HepG2 (cell line): ENCODE data around the gene TNFRSF18. TPM values are rescaled to one million over a fixed set of nuclear protein-coding genes. Genes with fewer than 3 reads are reported as not detected.

Source experiments
- GATA4 ChIP-seq: sonication (generic); IDR thresholded peaks from 2 replicates; pipeline ENCODE4 v1.6.1; 2016; ENCODE audit warnings: antibody characterized with exemption, low read depth, borderline replicate concordance
- NFYC ChIP-seq: IDR thresholded peaks from 2 replicates; pipeline ENCODE4 v1.6.1; 2016; ENCODE audit warnings: missing genetic modification reagents, missing compliant biosample characterization
- PHF20 ChIP-seq: sonication (generic); formaldehyde crosslinking; IDR thresholded peaks from 2 replicates; pipeline ENCODE4 v1.5.0; 2020; ENCODE audit warnings: mild to moderate bottlenecking, missing genetic modification reagents
- RARA ChIP-seq: IDR thresholded peaks from 2 replicates; pipeline ENCODE4 v1.6.1; 2016; ENCODE audit warnings: missing genetic modification reagents, missing compliant biosample characterization
- RERE ChIP-seq: IDR thresholded peaks from 2 replicates; pipeline ENCODE4 v1.6.1; 2016; ENCODE audit warnings: low read depth, missing genetic modification reagents, missing compliant biosample characterization
- ZMYM4 ChIP-seq: sonication (generic); formaldehyde crosslinking; IDR thresholded peaks from 2 replicates; pipeline ENCODE4 v1.8.1; 2023; ENCODE audit warnings: mild to moderate bottlenecking, missing genetic modification reagents
- ZNF121 ChIP-seq: sonication (generic); formaldehyde crosslinking; IDR thresholded peaks from 2 replicates; pipeline ENCODE4 v1.5.0; 2020; ENCODE audit warnings: mild to moderate bottlenecking, missing genetic modification reagents
- polyA plus RNA-seq, 8 experiments: library from polyadenylated mRNA; depleted of rRNA in 3 of 8; stranded (reverse) in 7 of 8; unstranded in 1 of 8; fragments of >200 nt; fragmentation: Illumina TruSeq in 4 of 8; extraction: Trizol in 4 of 8; gene quantifications; 2 replicates each; pipeline versions ENCODE4 v1.2.1 to v1.2.3, GENCODE V29; 2011 to 2016; ENCODE audit warnings: low read depth in 4 of 8, missing spikeins in 1 of 8, mixed read lengths in 1 of 8; ENCODE audit not compliant: insufficient read depth in 1 of 8
- total RNA-seq, 5 experiments: library from RNA; depleted of rRNA; stranded (reverse); fragments of >200 nt; fragmentation: Illumina TruSeq; extraction: Trizol; gene quantifications; 2 replicates each; pipeline ENCODE4 v1.2.3, GENCODE V29; 2016; ENCODE audit warnings: low read depth in 1 of 5
- TF ChIP-seq, protein P1 (sequence below): sonication (generic); formaldehyde crosslinking; IDR thresholded peaks from 2 replicates; pipeline ENCODE4 v1.4.0; 2020; ENCODE audit warnings: missing genetic modification reagents, borderline replicate concordance
- TF ChIP-seq, protein P2 (sequence below): sonication (generic); formaldehyde crosslinking; IDR thresholded peaks from 2 replicates; pipeline ENCODE4 v1.9.0; 2021; ENCODE audit warnings: missing genetic modification reagents, borderline replicate concordance
- TF ChIP-seq, protein P3 (sequence below): sonication (generic); formaldehyde crosslinking; IDR thresholded peaks from 2 replicates; pipeline ENCODE4 v1.4.0; 2020; ENCODE audit warnings: missing genetic modification reagents

Gene TNFRSF18
- total and polyA plus RNA-seq, 2 of the 13 experiments (the other 11 are each of a cell fraction or from before 2014, with no cell fraction given): not detected

DNA sequence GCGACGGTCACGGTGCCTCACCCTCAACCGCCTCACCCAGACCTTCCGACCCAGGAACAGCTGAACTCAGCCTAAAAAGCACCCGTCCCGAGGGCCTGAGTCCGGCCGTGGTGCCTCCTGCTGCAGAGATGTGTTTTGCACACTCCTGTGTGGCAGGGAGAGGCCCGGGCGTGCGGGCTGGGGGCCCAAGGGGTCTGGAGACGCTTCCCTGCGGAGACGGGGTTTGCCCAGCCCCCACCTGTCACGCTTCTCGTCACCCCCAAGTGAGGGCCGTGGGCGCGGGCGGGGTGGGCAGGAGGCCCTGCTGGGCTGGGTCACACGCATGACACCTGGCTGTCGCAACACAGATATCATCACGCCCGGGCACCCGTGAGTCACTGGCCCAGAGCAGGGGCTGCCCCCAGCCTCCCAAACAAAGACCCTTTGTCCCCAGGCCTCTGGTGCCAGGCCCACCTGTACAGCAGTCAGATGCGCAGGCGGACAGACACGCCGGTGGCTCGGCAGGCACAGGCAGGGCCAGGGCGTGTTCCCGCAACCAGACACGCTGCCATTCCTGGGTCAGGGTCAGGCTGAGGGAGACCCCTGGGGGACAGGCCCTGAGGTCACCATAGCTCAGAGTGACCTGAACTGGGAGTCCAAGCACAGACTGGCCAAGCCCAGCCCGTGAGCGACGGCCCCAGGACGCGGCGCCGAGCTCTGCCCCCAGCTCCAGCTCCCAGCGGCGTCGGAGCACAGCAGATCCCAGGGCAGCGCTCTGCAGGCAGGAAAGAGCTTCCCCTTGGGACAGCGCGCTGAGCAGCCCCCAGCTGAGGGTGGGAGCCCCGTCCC lies 31.7 kb upstream of the TNFRSF18 start (continued):
- 0 out of 2 replicates have a peak, but pooled peaks have one; percentile 51 for TF ChIP-seq RERE (CRISPR knock-in tag)
- TF ChIP-seq, protein P1, sequence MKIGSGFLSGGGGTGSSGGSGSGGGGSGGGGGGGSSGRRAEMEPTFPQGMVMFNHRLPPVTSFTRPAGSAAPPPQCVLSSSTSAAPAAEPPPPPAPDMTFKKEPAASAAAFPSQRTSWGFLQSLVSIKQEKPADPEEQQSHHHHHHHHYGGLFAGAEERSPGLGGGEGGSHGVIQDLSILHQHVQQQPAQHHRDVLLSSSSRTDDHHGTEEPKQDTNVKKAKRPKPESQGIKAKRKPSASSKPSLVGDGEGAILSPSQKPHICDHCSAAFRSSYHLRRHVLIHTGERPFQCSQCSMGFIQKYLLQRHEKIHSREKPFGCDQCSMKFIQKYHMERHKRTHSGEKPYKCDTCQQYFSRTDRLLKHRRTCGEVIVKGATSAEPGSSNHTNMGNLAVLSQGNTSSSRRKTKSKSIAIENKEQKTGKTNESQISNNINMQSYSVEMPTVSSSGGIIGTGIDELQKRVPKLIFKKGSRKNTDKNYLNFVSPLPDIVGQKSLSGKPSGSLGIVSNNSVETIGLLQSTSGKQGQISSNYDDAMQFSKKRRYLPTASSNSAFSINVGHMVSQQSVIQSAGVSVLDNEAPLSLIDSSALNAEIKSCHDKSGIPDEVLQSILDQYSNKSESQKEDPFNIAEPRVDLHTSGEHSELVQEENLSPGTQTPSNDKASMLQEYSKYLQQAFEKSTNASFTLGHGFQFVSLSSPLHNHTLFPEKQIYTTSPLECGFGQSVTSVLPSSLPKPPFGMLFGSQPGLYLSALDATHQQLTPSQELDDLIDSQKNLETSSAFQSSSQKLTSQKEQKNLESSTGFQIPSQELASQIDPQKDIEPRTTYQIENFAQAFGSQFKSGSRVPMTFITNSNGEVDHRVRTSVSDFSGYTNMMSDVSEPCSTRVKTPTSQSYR (CRISPR knock-in tag): peak; percentile 58
- TF ChIP-seq NFYC (CRISPR knock-in tag): no peak
- peak; percentile 49; the same call in 1 of the 2 replicates for TF ChIP-seq ZMYM4 (CRISPR knock-in tag)
- TF ChIP-seq, protein P2, sequence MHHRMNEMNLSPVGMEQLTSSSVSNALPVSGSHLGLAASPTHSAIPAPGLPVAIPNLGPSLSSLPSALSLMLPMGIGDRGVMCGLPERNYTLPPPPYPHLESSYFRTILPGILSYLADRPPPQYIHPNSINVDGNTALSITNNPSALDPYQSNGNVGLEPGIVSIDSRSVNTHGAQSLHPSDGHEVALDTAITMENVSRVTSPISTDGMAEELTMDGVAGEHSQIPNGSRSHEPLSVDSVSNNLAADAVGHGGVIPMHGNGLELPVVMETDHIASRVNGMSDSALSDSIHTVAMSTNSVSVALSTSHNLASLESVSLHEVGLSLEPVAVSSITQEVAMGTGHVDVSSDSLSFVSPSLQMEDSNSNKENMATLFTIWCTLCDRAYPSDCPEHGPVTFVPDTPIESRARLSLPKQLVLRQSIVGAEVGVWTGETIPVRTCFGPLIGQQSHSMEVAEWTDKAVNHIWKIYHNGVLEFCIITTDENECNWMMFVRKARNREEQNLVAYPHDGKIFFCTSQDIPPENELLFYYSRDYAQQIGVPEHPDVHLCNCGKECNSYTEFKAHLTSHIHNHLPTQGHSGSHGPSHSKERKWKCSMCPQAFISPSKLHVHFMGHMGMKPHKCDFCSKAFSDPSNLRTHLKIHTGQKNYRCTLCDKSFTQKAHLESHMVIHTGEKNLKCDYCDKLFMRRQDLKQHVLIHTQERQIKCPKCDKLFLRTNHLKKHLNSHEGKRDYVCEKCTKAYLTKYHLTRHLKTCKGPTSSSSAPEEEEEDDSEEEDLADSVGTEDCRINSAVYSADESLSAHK (CRISPR knock-in tag): no peak
- peak; percentile 94 for TF ChIP-seq RARA (CRISPR knock-in tag)
- TF ChIP-seq, protein P3, sequence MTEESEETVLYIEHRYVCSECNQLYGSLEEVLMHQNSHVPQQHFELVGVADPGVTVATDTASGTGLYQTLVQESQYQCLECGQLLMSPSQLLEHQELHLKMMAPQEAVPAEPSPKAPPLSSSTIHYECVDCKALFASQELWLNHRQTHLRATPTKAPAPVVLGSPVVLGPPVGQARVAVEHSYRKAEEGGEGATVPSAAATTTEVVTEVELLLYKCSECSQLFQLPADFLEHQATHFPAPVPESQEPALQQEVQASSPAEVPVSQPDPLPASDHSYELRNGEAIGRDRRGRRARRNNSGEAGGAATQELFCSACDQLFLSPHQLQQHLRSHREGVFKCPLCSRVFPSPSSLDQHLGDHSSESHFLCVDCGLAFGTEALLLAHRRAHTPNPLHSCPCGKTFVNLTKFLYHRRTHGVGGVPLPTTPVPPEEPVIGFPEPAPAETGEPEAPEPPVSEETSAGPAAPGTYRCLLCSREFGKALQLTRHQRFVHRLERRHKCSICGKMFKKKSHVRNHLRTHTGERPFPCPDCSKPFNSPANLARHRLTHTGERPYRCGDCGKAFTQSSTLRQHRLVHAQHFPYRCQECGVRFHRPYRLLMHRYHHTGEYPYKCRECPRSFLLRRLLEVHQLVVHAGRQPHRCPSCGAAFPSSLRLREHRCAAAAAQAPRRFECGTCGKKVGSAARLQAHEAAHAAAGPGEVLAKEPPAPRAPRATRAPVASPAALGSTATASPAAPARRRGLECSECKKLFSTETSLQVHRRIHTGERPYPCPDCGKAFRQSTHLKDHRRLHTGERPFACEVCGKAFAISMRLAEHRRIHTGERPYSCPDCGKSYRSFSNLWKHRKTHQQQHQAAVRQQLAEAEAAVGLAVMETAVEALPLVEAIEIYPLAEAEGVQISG: peak; percentile 61
- 0 out of 2 replicates have a peak, but pooled peaks have one; percentile 19 for TF ChIP-seq GATA4
- TF ChIP-seq PHF20 (CRISPR knock-in tag): no peak
- TF ChIP-seq ZNF121 (CRISPR knock-in tag): peak; percentile 52; the same call in 1 of the 2 replicates
